ENCODE measurements around the gene MAB21L3. TPM values are rescaled to one million over a fixed set of nuclear protein-coding genes. Genes with fewer than 3 reads are reported as not detected.

The MAB21L3 gene
- total and polyA plus RNA-seq, 2 of the 13 experiments (the other 11 are each of a cell fraction or from before 2014, with no cell fraction given) = 0.55 to 4.1 TPM

- TF ChIP-seq TBX3 (IDR thresholded peaks at IDR 0.05; ENCODE audit: borderline replicate concordance) (no peak), XBP1 (CRISPR knock-in tag; IDR thresholded peaks at IDR 0.05) (no peak), ESRRA (CRISPR knock-in tag; IDR thresholded peaks at IDR 0.05; ENCODE audit: low read depth) (peak; percentile 58; the same call in 1 of the 2 replicates), ZMYM2 (CRISPR knock-in tag; IDR thresholded peaks at IDR 0.05) (peak; percentile 96), ZNF329 (CRISPR knock-in tag; IDR thresholded peaks at IDR 0.05; ENCODE audit: low read depth) (no peak), FOSL2 (CRISPR knock-in tag; IDR thresholded peaks at IDR 0.05) (peak; percentile 96), ZSCAN25 (CRISPR knock-in tag; IDR thresholded peaks at IDR 0.05) (peak; percentile 80), ZNF547 (CRISPR knock-in tag; IDR thresholded peaks at IDR 0.05) (no peak), CENPX (CRISPR knock-in tag; IDR thresholded peaks at IDR 0.05) (no peak), ATF6 (CRISPR knock-in tag; conservative IDR thresholded peaks at IDR 0.05) (no peak), RFX1 (IDR thresholded peaks at IDR 0.05) (no peak), MAZ (IDR thresholded peaks at IDR 0.05; ENCODE audit: borderline replicate concordance, low read depth, low read length) (no peak), MAZ (CRISPR knock-in tag; IDR thresholded peaks at IDR 0.05; ENCODE audit: low read depth) (no peak), ZEB1 (IDR thresholded peaks at IDR 0.05; ENCODE audit: insufficient replicate concordance, low read depth) (peak; percentile 65), FOXP4 (CRISPR knock-in tag; IDR thresholded peaks at IDR 0.05) (peak; percentile 77), ZNF672 (CRISPR knock-in tag; IDR thresholded peaks at IDR 0.05) (no peak), ZNF589 (CRISPR knock-in tag; conservative IDR thresholded peaks at IDR 0.05) (no peak), ATF7-NPFF (CRISPR knock-in tag; IDR thresholded peaks at IDR 0.05; ENCODE audit: low read depth) (no peak), ZKSCAN5 (CRISPR knock-in tag; IDR thresholded peaks at IDR 0.05) (0 out of 2 replicates have a peak, but pooled peaks have one; percentile 58), RFX3 (CRISPR knock-in tag; IDR thresholded peaks at IDR 0.05) (no peak), MXD3 (CRISPR knock-in tag; IDR thresholded peaks at IDR 0.05) (no peak), ZFX (CRISPR knock-in tag; IDR thresholded peaks at IDR 0.05; ENCODE audit: low read depth) (peak; percentile 62; the same call in 1 of the 2 replicates), HMG20B (CRISPR knock-in tag; conservative IDR thresholded peaks at IDR 0.05) (no peak), ZNF207 (IDR thresholded peaks at IDR 0.05; ENCODE audit: borderline replicate concordance) (no peak), ZNF83 (CRISPR knock-in tag; IDR thresholded peaks at IDR 0.05; ENCODE audit: borderline replicate concordance) (no peak), HNRNPL (IDR thresholded peaks at IDR 0.05; ENCODE audit: low read depth, low read length) (no peak), ZNF7 (CRISPR knock-in tag; IDR thresholded peaks at IDR 0.05) (no peak), ZNF333 (CRISPR knock-in tag; IDR thresholded peaks at IDR 0.05; ENCODE audit: borderline replicate concordance) (no peak), DNMT1 (CRISPR knock-in tag; IDR thresholded peaks at IDR 0.05) (no peak)
Observed at GRCh38 chr1:116179419-116179818, 68.2 kb downstream of the MAB21L3 start (continued).
